ENCODE measurements around the gene ST6GALNAC5.
A peak's percentile ranks its signal among the peaks of the same experiment; 100 is the strongest.
"Not testable (repeated sequence)": the region's sequence is repeated elsewhere in the genome, so short reads cannot be mapped to it uniquely, and the experiment has no call there.

Gene ST6GALNAC5

GRCh38 chr1:76868154-76868882 lies 1.0 kb downstream of the ST6GALNAC5 start:
- DNase-seq, result peak; percentile 17

DNA sequence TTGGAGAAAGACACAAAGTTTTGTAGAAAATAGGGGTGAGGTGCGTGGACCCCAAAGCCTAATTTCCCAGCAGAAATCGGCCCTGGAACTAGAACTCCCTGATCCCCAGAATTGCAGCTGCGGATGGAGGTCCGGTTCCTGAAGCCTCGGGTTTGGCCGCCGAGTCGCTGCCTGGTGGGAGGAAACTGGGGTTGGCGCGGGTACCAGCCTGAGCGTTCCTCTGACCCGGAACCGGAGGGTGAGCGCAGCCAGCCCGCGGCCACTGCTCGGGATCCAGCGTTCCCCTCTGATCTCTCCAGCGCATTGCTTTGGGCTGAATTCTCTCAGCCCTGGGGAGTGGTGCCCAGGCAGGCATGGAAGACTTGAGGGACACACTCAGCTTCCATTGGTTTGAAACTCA lies 1.6 kb downstream of the ST6GALNAC5 start:
- no peak for DNase-seq

- DNase-seq, result no peak
These were observed 2.8 kb downstream of the ST6GALNAC5 start for GRCh38 chr1:76870037-76870436.

DNA sequence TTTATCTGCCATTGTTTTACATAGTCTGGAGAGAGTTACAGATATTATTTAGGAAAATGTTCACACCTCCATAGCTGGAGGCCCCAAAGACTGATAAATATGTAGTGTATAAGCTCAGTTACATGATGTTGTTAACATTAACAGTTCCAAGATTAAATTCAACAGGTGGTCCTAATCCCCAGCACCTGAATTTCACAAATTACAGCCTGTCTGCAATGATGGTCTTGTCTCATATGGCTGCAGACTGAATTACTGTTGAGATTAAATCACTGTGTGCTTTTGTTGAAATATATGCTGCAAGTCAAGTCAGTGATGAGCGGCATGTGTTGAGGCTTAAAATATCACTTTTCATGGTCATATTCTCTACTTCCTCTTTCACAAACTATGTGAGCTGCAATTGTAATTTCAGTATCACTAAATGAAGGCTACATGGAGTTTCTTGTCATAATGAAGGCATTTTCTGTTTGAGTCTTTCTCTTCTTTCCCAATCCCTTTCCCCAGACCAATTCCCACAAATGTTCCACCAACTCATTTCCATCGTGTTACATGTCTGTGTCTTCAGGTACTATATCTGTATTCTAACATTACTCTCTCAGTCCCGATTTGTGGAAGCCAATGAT lies 4.2 kb downstream of the ST6GALNAC5 start:
- DNase-seq, result no peak

DNA sequence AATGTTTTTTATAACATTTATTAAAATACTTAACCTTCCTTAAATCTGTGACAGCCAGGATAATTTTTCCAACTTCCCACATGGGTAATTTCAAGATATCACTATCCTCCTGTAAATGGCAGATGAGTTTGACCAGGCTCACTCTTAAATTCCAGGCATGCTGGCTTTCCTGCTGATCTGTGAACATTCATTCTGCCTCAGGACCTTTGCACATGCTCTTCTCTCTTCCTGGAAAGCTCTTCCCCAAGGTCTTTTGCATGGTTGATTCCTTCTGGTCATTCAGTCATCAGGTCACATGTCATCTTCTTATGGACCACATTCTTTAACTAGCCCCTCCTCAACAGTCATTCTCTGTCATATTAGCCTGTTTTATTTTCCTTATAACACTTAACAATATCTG lies 5.7 kb downstream of the ST6GALNAC5 start:
- no peak for DNase-seq

GRCh38 chr1:76876655-76877395 lies 9.5 kb downstream of the ST6GALNAC5 start:
- no peak for DNase-seq

DNA sequence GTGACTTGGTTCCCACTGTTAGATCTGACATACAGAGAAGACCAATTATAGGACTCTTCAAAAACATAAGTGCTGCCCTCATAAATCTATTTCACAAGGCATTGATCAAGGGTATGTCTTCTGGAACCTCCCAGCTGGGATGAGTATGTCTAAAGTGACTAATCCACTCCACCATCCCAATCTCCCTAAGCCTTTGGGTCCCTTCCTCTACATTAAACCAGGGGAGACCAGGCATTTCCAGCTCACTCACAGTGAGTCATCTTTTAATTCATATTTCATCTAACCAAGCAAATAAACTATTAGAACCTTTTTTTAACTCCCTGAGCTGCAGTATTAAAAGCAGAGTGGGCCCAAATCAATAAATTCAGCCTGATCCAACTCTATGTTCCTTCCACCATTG lies 11.7 kb downstream of the ST6GALNAC5 start:
- not testable (repeated sequence) for DNase-seq

DNA sequence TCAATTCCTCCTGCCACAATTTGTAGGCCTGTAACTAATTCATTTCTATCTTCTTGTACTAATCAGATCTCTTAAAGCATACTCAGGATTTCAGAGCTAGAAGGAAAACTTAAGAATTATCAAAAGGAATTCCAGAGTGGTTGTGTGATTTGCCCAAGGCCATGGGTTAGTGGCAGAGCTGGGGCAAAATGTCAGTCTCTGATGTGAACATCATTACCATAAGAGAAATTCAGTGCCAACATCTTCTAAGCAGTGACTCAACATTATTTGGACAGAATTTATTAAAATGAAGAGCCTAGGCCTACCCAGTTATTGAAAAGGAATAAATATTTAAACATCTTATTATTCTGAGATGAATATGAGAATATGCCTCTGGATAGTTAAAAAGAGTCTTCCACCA lies 14.5 kb downstream of the ST6GALNAC5 start:
- no peak for DNase-seq

DNA sequence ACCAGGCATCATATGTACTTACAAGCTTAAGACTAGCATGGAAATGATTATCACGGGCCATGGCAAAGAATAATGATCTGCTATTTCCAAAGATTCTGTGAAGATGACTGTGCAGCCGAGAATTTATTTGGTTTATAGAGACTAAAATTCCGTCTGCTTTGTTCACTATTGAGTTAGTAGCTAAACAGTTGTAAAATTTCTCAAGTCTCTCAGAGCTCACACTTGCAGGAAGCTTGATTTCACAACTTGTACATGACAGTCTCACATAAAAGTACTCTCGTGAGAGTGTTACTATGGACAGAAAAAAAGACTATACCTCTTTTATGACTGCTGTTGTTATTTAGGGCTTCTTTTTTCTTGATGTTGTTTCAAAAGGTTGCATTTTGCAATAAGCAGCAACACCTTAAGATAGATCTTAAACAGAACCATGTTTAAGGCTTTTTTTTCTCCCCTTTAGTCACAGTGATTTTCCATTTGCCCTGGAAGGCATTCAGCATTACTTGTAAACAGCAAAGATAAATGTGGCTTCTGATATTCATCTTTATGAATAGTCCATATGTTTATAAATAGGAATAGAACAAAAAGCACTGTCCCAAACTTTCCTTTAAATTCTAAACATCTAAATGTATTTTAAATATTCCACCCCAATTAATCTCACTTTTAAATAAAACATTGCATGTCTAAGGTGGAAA lies 24.8 kb downstream of the ST6GALNAC5 start:
- DNase-seq, result no peak

GRCh38 chr1:76892675-76893074 lies 25.4 kb downstream of the ST6GALNAC5 start:
- DNase-seq, result no peak

- peak; percentile 50 for DNase-seq
These were observed 34.0 kb downstream of the ST6GALNAC5 start for GRCh38 chr1:76901158-76901767.

DNA sequence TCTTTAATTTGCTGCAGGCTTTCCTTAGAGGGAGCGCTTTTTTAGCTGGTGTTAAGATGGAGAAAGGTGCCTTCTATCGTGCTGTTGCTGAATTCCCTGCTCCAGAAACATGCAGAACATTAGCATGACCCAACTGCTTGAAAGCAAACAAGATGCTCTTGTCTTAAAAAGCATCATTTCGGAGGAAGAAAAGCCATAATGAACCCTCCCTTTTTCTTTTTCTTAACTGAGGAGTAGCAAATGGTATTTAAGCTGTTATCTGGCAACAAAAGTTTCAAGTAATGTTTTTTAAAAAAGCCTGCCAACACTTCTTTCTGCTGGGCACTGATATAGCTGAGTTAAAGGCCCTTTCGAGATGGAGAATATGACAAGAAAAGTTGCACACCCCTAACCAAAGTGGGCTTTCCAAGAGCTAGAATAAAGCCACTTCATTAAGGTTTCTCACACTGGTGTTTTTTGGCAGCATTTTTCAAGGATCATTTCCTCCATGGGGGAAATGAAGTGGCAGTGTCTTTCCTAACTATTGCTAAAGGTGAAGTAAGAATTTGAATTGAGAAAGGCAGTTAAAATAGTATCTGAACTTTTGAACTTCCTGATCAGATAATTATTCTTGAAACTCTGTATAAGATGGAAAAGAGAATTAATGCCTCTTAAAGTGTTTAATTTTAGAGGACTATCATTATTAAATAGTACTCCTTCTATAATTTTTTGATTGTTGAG lies 38.8 kb downstream of the ST6GALNAC5 start:
- DNase-seq, result no peak

GRCh38 chr1:76909311-76909710 lies 42.0 kb downstream of the ST6GALNAC5 start:
- DNase-seq, result no peak

DNA sequence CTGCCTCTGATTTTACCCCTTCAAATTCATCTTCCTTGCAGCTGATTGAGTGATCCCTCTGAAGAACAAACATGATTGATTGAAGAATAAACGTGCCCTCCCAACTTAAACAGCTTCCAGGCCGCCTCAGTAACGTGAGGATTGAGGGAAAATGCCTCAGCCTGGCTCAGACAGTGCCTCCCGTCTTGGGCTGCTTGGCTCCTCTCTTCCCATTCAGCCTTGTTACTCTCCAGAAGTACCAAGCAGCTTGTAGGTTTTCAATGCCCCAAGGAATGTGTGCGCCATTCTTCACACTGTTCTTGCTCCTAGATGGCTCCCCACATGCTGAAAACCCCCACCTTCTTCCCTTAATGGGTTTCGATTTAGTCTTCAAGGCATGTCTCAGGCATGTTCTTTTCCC lies 51.8 kb downstream of the ST6GALNAC5 start:
- no peak for DNase-seq

- DNase-seq, result no peak
These were observed 54.3 kb downstream of the ST6GALNAC5 start for GRCh38 chr1:76921590-76921989.

DNA sequence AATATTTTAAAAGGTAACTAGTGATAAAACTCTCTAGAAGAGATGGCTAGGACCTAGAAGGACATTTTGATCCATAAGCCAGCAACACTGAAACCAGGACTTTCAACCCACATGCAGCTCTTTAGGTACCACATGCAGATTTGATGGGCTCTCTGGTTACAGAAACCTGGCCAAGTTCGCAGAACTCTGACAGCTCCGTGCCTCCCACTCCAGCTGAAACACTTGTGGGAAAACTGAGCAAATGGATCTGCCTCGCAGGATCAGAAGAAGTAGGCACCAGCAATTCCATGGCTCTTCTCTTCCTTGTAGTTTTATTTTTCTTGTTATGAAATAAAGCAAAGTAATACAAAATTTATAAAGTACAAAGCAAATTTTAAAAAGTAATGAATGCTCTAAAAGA lies 58.5 kb downstream of the ST6GALNAC5 start:
- no peak for DNase-seq

- DNase-seq, result no peak
These were observed 61.2 kb downstream of the ST6GALNAC5 start for GRCh38 chr1:76928522-76928921.

- no peak for DNase-seq
These were observed 61.9 kb downstream of the ST6GALNAC5 start for GRCh38 chr1:76929136-76929535.

- no peak for DNase-seq
These were observed 66.9 kb downstream of the ST6GALNAC5 start for GRCh38 chr1:76933847-76934815.

DNA sequence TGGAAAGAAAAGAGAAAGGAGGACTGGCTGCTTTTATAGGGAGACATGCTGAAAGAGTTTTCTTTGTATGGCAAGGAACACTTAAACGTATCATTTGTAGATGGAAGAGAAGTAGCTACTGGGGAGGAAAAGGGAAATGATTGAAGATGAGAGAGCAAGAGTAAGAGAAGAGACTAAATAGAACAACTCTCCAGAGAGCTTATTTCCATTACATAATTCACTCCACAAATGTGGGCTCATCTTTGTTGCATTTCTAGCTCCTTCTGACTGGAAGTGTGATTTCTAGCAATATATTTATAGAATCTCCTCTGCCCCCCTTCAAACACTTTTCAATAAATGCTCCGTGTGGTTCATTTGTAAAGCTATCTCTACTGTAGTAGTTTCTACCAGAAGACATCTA lies 71.0 kb downstream of the ST6GALNAC5 start:
- DNase-seq, result no peak

All from activated CD4-positive, alpha-beta T cell treated with anti-CD3 and anti-CD28 coated beads, Interleukin-2, Interleukin-6, amounts not matched to agents 100 ng/mL and 50 ng/mL, durations not matched to agents 16 hours and 8 hours (primary cell).